HG02759 (cell line): ENCODE results near the gene CLCN1.
A peak's percentile ranks its signal among the peaks of the same experiment; 100 is the strongest.
"Not testable (repeated sequence)": the region's sequence is repeated elsewhere in the genome, so short reads cannot be mapped to it uniquely, and the experiment has no call there.

ENCODE experiments used
- ATAC-seq: cut with Tn5 transposase; IDR thresholded peaks from one replicate; pipeline ENCODE4 v1.9.1; 2021; ENCODE audit warnings: mild to moderate bottlenecking, moderate library complexity; ENCODE audit not compliant: unreplicated experiment

Gene CLCN1

GRCh38 chr7:143315776-143316175, at the start of gene CLCN1:
Gene CLCN1, plus strand, starts transcription at chr7:143316111. Its CDS starts 102 bp downstream, at chr7:143316213.
- no peak for ATAC-seq

GRCh38 chr7:143269251-143269650, 46.7 kb upstream of the CLCN1 start:
- no peak for ATAC-seq

DNA sequence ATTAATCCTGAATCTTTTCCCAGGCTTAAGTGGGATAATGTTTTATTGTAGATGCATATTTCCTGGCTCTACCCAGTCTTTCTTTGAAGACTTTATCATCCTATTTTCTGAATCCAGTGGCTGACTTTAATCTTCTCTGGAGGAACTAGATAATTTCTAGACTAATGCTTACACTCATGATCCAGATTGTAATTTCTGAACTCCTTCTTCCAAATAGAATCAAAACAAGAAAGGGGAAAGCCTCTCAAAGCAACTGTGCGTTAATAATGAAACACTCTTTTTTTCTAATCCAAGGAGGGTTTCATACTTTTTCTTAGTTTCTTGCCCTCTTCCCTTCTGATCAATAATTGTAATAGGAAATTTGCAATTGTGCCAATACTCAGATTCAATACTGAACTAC, 44.7 kb upstream of the CLCN1 start:
- ATAC-seq = no peak

DNA sequence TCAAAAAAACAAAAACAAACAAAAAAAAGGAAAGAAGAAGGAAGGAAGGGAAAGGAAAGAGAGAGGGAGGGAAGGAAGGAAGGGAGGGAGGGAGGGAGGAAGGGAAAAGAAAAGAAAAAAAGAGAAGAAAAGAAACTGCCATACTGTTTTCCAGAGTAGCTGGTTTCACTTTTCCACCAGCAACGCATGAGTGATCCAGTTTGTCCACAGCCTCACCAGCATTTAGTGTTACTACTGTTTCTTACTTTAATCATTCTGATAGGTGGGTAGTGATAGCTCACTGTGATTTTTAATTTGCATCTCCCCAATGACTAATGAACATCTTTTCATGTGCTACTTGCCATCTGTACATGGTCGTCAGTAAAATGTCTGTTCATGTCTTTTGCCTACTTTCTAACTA, 43.0 kb upstream of the CLCN1 start:
- ATAC-seq = no peak

- ATAC-seq = no peak
Observed at GRCh38 chr7:143279186-143280098, 36.5 kb upstream of the CLCN1 start.

- no peak for ATAC-seq
Observed at GRCh38 chr7:143280160-143280559, 35.8 kb upstream of the CLCN1 start.

DNA sequence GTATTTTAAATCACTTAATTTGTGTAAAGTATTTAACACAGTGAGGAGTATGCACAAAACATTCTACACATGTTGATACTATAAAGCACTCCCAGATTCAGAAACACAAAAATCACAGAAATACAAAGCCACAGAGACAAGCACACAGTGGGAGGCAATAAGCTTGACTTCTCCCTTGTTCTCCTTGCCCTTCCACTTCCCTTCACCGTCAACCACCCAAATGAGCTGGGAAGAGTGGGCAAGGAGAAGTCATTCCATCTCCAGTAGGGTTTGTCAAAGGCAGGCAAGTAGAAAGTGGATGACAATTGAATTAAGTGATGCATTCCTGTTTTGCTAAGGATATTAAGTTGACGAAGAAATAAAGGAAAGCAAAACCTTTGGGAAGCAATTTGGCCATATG, 35.3 kb upstream of the CLCN1 start:
- ATAC-seq = no peak

- no peak for ATAC-seq
Observed at GRCh38 chr7:143281529-143281928, 34.4 kb upstream of the CLCN1 start.

- no peak for ATAC-seq
Observed at GRCh38 chr7:143282124-143282523, 33.8 kb upstream of the CLCN1 start.

DNA sequence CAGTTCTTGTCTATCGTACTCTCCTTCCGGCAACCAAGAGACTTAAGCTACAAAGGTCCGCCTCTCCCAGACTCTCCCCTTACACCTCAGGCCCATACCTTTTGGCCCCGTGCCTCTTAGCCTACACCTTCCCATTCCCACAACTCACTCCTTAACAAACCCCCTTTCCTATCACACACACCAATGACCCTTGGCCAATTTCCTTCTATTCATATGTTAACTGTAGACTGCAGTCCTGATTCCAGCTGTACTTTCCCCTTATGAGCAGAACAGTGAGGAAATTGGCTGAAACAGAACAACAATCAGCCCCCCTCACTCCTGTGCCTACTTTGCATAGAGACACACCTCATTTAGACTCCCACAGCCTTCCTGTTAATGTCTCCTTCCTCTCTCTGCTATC, 32.5 kb upstream of the CLCN1 start:
- ATAC-seq = no peak

- no peak for ATAC-seq
Observed at GRCh38 chr7:143284591-143285469, 31.1 kb upstream of the CLCN1 start, which contains the start of gene TMEM139. Gene TMEM139, plus strand, starts transcription at chr7:143284958. Its CDS starts 1,000 bp downstream, at chr7:143285958.

DNA sequence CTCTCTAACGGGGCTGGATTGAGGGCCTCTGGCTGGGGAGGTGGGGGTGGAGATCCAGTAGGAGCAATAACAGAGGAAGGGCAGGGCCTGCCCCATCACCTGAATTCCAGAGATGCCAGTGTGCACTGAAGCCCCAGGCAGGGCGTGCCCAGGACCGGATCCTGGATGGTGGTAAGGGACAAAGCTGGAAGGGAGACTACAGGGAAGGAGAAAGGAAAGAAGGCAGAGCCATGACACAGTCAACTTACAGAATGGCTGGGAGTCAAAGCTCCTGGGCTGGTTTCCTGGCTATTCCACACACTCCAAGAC, 30.5 kb upstream of the CLCN1 start:
- ATAC-seq = no peak

DNA sequence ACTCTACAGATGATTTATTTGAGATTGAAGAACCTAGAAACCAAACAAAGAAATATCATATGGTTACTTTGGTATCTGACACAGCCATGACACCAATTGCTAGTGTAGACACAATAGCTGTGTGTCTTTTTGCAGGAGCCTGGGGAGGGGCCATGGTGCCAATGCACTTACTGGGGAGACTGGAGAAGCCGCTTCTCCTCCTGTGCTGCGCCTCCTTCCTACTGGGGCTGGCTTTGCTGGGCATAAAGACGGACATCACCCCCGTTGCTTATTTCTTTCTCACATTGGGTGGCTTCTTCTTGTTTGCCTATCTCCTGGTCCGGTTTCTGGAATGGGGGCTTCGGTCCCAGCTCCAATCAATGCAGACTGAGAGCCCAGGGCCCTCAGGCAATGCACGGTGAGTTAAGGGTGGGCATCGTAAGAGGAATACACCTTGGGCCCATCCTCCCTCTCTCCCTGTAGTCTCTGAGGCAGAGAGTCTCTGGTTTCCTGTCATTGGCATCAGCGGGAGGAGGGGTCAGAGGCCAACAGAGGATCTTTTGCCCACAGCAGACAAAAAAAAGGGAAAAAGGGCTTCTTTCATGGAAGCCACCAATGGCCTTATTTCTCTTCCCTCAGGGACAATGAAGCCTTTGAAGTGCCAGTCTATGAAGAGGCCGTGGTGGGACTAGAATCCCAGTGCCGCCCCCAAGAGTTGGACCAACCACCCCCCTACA, 29.9 kb upstream of the CLCN1 start:
- ATAC-seq = no peak

DNA sequence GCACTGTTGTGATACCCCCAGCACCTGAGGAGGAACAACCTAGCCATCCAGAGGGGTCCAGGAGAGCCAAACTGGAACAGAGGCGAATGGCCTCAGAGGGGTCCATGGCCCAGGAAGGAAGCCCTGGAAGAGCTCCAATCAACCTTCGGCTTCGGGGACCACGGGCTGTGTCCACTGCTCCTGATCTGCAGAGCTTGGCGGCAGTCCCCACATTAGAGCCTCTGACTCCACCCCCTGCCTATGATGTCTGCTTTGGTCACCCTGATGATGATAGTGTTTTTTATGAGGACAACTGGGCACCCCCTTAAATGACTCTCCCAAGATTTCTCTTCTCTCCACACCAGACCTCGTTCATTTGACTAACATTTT, 29.4 kb upstream of the CLCN1 start:
- no peak for ATAC-seq

- no peak for ATAC-seq
Observed at GRCh38 chr7:143287339-143287934, 28.5 kb upstream of the CLCN1 start.

DNA sequence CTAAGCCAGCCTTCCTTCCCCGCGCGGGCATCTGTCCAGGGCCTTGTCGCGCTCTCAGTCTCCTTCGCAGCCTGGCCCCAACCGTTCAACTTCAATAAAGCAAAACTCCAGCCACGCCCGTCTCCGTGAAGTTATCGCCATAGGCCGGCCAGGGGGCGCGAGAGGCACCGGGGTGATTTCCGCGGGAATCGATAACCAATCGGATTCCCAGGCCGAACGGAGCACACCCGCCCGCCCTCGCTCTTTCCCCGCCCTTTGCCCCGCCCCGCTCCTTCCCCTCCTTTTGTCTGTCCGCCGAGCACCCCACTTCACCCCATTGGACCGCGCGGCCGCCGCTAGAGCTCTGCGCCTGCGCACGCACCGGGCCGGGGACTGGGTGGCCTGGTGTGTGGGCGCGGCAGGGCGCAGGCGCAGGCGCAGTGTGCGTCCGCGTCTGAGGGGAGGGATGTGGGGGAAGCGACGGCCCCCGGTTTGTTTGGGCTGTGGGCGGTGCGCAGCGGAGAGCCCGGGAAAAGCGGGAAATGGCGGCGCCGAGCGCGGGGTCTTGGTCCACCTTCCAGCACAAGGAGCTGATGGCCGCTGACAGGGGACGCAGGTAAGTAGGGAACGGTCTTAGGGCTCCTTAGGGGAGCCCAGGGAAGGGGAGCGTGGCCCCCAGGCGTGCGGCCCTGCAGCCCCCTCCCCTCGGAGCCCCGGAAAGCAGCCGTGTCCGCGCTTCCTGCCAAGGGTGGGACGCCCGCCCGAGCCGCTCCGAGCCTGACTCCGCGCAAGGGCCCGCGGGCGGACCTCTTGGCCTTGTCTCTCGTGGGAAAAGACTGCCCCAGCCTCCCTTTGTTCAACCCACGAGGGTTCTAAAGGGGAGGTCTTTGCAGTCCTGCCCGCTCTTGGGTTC, 27.7 kb upstream of the CLCN1 start, which contains the start of gene CASP2:
Gene CASP2, plus strand, starts transcription at position 417 of the 892 bp plus-strand sequence. Its CDS starts 105 bp downstream, at position 522.
- peak; percentile 93 for ATAC-seq

- ATAC-seq = no peak
Observed at GRCh38 chr7:143288836-143289235, 27.1 kb upstream of the CLCN1 start.

GRCh38 chr7:143289421-143289820, 26.5 kb upstream of the CLCN1 start:
- no peak for ATAC-seq

GRCh38 chr7:143289888-143290287, 26.0 kb upstream of the CLCN1 start:
- ATAC-seq = not testable (repeated sequence)

DNA sequence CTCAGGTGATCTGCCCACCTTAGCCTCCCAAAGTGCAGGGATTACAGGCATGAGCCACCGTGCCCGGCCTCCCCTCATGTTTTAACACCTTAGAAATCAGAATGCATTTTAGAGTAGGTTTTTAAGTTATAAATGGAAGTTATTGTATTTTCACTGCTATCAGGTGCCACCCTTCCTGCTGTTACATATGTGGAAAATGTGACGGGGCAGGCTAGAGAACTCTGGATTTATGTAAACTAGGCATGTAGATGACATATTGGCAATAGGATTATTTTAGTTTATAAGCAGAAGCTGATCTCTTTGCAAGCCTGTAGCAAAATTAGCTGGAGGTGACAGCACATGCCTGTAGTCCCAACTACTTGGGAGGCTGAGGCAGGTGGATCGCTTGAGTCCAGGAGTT, 25.6 kb upstream of the CLCN1 start:
- no peak for ATAC-seq
